Measurements from ENCODE around the gene CTNNA3. TPM values are rescaled to one million over a fixed set of nuclear protein-coding genes. Genes with fewer than 3 reads are reported as not detected.

The CTNNA3 gene
- total RNA-seq, 1 experiment from 2014 or later, result 0.32 TPM

DNA sequence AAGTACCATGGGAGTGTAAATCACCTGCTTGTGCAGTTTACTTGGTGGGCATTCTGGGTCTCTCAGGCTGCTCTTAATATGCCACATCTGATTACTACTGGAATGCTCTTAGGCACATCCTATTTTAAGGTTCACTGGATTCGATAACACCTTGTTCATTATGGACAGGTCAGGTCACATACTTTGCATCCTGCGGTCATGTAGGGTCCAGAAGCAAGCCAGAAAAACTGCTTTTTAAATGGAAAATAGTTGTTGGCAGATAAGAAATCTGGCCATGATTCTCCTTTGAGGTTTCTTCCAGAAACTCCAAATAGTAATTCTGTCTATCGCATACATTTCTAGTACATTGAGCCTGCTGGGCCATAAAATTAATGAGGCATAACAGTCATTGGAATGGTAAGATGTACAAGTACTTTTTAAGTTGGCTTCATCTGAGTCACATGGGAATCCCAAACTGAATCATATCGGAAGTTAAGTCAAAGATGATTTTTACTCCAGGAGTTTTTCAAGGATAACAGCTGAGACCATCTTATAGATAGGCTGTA, 398.3 kb downstream of the CTNNA3 start:
- no peaks in the 10 kb centered on the region for H3K79me2 ChIP-seq (ENCODE audit: insufficient read depth, low read length)
- no peak overlapping the region for H3K4me2 ChIP-seq (ENCODE audit: low read length)
- no peak overlapping the region for H3K4me3 ChIP-seq (replicated peaks in 1 of 2; ENCODE audit: low read depth in 1 of 2, low read length in 2 of 2)
- H3K27me3 ChIP-seq (ENCODE audit: insufficient read depth, low read length), result no peaks in the 10 kb centered on the region
- intact Hi-C loops (cut with micrococcal nuclease), result no loop called here
- H3K9me2 ChIP-seq (ENCODE audit: insufficient read depth), result no peaks in the 10 kb centered on the region
- no peaks in the 10 kb centered on the region for H3K9me3 ChIP-seq (ENCODE audit: control insufficient read depth in 1 of 2, insufficient read depth in 1 of 2, low read depth in 1 of 2, low read length in 2 of 2)
- TF ChIP-seq ZFX (IDR thresholded peaks at IDR 0.05), result no peak
- TF ChIP-seq ZNF274 (IDR thresholded peaks at IDR 0.05; ENCODE audit: low read depth, low read length), result no peak
- no peak for TF ChIP-seq SRF (IDR thresholded peaks at IDR 0.05; ENCODE audit: low read depth)
- no peak for TF ChIP-seq TCF7L2 (IDR thresholded peaks at IDR 0.05; ENCODE audit: borderline replicate concordance, extremely low read depth, insufficient read depth, insufficient read length)
- no peak for TF ChIP-seq EZH2 (IDR thresholded peaks at IDR 0.05)
- TF ChIP-seq, protein P1, sequence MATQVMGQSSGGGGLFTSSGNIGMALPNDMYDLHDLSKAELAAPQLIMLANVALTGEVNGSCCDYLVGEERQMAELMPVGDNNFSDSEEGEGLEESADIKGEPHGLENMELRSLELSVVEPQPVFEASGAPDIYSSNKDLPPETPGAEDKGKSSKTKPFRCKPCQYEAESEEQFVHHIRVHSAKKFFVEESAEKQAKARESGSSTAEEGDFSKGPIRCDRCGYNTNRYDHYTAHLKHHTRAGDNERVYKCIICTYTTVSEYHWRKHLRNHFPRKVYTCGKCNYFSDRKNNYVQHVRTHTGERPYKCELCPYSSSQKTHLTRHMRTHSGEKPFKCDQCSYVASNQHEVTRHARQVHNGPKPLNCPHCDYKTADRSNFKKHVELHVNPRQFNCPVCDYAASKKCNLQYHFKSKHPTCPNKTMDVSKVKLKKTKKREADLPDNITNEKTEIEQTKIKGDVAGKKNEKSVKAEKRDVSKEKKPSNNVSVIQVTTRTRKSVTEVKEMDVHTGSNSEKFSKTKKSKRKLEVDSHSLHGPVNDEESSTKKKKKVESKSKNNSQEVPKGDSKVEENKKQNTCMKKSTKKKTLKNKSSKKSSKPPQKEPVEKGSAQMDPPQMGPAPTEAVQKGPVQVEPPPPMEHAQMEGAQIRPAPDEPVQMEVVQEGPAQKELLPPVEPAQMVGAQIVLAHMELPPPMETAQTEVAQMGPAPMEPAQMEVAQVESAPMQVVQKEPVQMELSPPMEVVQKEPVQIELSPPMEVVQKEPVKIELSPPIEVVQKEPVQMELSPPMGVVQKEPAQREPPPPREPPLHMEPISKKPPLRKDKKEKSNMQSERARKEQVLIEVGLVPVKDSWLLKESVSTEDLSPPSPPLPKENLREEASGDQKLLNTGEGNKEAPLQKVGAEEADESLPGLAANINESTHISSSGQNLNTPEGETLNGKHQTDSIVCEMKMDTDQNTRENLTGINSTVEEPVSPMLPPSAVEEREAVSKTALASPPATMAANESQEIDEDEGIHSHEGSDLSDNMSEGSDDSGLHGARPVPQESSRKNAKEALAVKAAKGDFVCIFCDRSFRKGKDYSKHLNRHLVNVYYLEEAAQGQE (IDR thresholded peaks at IDR 0.05; ENCODE audit: low read depth), result no peak
- no peak for TF ChIP-seq EZH2phosphoT487 (IDR thresholded peaks at IDR 0.05; ENCODE audit: borderline replicate concordance)
- no peak for TF ChIP-seq RAD21 (IDR thresholded peaks at IDR 0.05; ENCODE audit: low read depth)
- TF ChIP-seq, protein P2, sequence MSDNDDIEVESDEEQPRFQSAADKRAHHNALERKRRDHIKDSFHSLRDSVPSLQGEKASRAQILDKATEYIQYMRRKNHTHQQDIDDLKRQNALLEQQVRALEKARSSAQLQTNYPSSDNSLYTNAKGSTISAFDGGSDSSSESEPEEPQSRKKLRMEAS (IDR thresholded peaks at IDR 0.05), result no peak
- TF ChIP-seq CBX3 (IDR thresholded peaks at IDR 0.05; ENCODE audit: low read depth), result no peak
- TF ChIP-seq POLR2A (IDR thresholded peaks at IDR 0.05; ENCODE audit: borderline replicate concordance, extremely low read depth, insufficient read depth, insufficient read length), result no peak
- TF ChIP-seq POLR2AphosphoS5 (IDR thresholded peaks at IDR 0.05; ENCODE audit: low read depth, low read length), result no peak
- TF ChIP-seq, protein P3, sequence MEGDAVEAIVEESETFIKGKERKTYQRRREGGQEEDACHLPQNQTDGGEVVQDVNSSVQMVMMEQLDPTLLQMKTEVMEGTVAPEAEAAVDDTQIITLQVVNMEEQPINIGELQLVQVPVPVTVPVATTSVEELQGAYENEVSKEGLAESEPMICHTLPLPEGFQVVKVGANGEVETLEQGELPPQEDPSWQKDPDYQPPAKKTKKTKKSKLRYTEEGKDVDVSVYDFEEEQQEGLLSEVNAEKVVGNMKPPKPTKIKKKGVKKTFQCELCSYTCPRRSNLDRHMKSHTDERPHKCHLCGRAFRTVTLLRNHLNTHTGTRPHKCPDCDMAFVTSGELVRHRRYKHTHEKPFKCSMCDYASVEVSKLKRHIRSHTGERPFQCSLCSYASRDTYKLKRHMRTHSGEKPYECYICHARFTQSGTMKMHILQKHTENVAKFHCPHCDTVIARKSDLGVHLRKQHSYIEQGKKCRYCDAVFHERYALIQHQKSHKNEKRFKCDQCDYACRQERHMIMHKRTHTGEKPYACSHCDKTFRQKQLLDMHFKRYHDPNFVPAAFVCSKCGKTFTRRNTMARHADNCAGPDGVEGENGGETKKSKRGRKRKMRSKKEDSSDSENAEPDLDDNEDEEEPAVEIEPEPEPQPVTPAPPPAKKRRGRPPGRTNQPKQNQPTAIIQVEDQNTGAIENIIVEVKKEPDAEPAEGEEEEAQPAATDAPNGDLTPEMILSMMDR (IDR thresholded peaks at IDR 0.05 in 2 of 3, conservative IDR thresholded peaks at IDR 0.05 in 1 of 3; ENCODE audit: borderline replicate concordance in 1 of 3, insufficient read depth in 1 of 3, low read depth in 2 of 3, low read length in 2 of 3), result no peak
- TF ChIP-seq SP1 (IDR thresholded peaks at IDR 0.05; ENCODE audit: low read depth), result no peak
- no peak for TF ChIP-seq EGR1 (IDR thresholded peaks at IDR 0.05; ENCODE audit: low read depth)
- no peak for TF ChIP-seq FOSL1 (IDR thresholded peaks at IDR 0.05; ENCODE audit: low read depth)
- no peak for TF ChIP-seq YY1 (IDR thresholded peaks at IDR 0.05; ENCODE audit: extremely low read depth, insufficient replicate concordance, low read depth, low read length)
- no peak overlapping the region for H2AFZ ChIP-seq (ENCODE audit: low read depth, low read length, poor library complexity, severe bottlenecking)
- no peak for ATAC-seq
- H3K9ac ChIP-seq (ENCODE audit: low read length), result no peak overlapping the region
- no peaks in the 10 kb centered on the region for H3K4me1 ChIP-seq (ENCODE audit: control insufficient read depth in 1 of 2, insufficient read depth in 2 of 2, low read length in 2 of 2)
- ChIA-PET POLR2A (no interaction called here), CTCF (no interaction called here), RAD21 (ENCODE audit: low non-redundant PET in 1 of 2, low total read pairs in 2 of 2, uncharacterized antibody in 2 of 2, unreplicated experiment in 2 of 2) (no interaction called here)
- H4K20me1 ChIP-seq (ENCODE audit: insufficient read depth), result no peaks in the 10 kb centered on the region
- DNase-seq (ENCODE audit: low read depth, low spot score), result no peak
- BruUV-seq (replicated peaks), result no TSS peak
- H3K36me3 ChIP-seq (ENCODE audit: control insufficient read depth in 1 of 2, insufficient read depth in 2 of 2, low read length in 2 of 2), result no peaks in the 10 kb centered on the region
- H3K27ac ChIP-seq (ENCODE audit: low read depth, low read length), result no peak overlapping the region
